RWPE1 (cell line): ENCODE measurements around the gene TRABD2B.

Source experiments
- CTCF ChIA-PET: fragments of 350-600 bp; sonication (Branson Sonifier 250); formaldehyde crosslinking; extraction: SDS; loops from one replicate; lab custom pipeline; 2021; lab: Yijun Ruan, JAX
- POLR2A ChIA-PET: fragments of 400-600 bp; formaldehyde crosslinking; extraction: SDS; loops from one replicate; lab custom pipeline; 2020; ENCODE audit warnings: antibody characterized with exemption; ENCODE audit not compliant: low non-redundant PET; lab: Yijun Ruan, JAX
- DNase-seq: peaks from one replicate; pipeline ENCODE4 v3.0.0; 2012; ENCODE audit warnings: low spot score
- H3K27ac ChIP-seq: fragments of 450-650 bp; 2 replicates; pipeline ENCODE4 v1.5.1; 2017
- CTCF ChIP-seq: fragments of 450-650 bp; conservative IDR thresholded peaks from 2 replicates; pipeline ENCODE4 v1.5.1; 2017; ENCODE audit warnings: low read depth, mild to moderate bottlenecking

The TRABD2B gene

DNA sequence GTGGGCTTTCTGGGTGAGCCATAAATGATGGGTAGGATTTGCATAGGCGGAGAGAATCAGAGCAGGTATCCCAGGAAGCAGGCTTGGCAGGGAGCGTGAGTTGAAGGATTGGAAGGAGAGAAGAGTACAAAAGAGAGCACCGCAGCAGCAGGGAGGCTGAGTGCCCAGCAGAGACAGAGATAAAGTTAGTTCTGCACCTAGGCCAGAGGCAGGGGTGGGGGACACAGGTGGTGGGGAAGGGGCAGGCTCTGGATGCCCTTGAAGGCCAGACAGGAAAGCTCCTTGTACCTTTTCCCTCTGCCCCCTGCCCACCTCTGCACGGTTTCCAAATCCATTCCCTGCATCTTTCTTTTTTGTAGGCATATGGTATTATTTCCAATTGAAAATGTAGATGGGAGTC lies 33.0 kb upstream of the TRABD2B start:
- DNase-seq, result no peak
- TF ChIP-seq CTCF, result no peak
- CTCF ChIA-PET, result no interaction called here
- no peak overlapping the region for H3K27ac ChIP-seq
- POLR2A ChIA-PET, result no interaction called here

- no peak for TF ChIP-seq CTCF
- H3K27ac ChIP-seq, result no peak overlapping the region
- no peak for DNase-seq
- ChIA-PET POLR2A (no interaction called here), CTCF (interaction anchor here (0.6 to 0.7 kb wide), 2 partner anchors 13 to 19 kb away, joined by 4 read pairs; no protein-coding TSS in a partner anchor)
Observed at GRCh38 chr1:48028218-48029069, 31.3 kb upstream of the TRABD2B start.

DNA sequence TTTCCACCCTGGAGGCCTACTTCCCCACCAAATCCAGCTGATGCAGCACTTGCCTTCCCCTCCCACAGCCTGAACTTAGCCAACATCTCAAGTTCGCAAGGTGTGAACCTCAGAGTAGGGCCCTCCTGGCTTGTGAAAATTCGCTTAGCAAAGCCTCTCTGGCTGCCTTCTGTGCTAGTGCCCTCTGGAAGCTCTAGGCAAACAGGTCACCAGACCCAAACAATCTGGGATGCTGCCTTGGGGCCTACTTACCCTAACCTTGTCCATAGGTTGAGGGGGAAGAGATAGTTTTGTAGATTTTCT lies 30.3 kb upstream of the TRABD2B start:
- ChIA-PET CTCF (no interaction called here), POLR2A (no interaction called here)
- DNase-seq, result no peak
- TF ChIP-seq CTCF, result no peak
- H3K27ac ChIP-seq, result no peak overlapping the region

DNA sequence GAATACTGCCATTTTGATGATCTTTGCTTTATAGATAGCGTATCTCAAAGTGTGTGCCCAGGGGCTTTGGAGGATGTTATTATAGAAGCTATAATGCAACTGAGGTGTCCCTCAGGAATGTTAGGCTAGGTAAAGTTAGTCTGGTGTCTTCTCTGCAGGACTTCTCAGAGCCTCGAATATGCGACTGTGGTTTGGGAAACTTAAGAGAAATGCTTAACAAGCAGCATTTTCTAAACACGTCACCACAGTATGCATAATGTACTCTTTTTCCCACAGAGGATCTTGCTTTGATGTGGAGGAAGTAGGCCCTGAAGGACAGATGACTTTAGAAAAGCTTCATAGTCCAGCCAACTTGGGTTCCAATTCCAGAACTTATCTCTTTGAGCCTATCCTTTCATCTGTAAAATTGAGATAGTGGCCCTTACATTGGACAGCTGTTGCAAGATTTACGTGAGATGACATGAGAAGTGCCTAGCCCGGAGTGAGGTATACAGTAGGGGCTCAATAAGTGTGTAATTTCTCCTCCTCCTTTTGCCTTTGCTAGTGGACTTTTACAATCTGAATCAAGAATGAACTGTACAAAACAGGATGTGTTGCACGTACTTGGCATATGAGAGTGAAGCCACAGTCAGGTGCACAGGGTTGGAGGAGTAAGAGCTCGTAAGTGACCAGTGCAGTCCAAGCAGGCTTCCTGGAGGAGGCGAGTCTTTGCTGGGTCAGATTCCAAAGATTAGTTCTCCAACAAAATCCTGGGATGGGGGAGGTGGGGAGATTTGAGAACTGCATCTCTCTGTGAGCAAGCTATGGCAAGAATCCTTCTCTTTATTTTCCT lies 29.7 kb upstream of the TRABD2B start:
- POLR2A ChIA-PET, result no interaction called here
- TF ChIP-seq CTCF, result no peak
- H3K27ac ChIP-seq, result no peak overlapping the region
- CTCF ChIA-PET, result interaction anchor here (0.6 to 1.1 kb wide), 2 partner anchors 29 to 691 kb away, joined by 4 to 5 read pairs; partner anchors contain the start of gene TRABD2B
- no peak for DNase-seq

GRCh38 chr1:48026275-48026674 lies 29.1 kb upstream of the TRABD2B start:
- no peak overlapping the region for H3K27ac ChIP-seq
- ChIA-PET CTCF (interaction anchor here (0.6 to 1.1 kb wide), 2 partner anchors 29 to 690 kb away, joined by 4 to 5 read pairs; partner anchors contain the start of gene TRABD2B), POLR2A (no interaction called here)
- DNase-seq, result peak; percentile 57
- TF ChIP-seq CTCF, result no peak

DNA sequence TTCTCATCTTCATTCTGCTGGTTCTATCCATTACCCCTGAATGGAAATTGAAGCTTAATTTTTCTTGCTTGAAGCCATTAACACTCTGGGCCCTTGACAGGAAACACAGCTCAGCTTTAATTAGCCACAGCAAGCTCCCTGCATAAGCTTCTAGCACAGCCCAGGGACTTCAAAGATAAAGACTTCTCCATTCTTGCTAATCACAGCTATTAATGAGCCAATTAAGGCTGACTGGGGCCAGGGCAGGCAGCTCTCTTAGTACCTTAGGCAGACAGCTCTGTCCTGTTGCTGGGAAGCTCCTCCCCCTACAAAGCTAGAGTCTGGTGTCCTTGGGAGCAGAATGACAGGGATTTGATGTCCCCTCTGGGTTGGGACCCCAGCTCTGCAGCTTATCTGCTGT lies 27.9 kb upstream of the TRABD2B start:
- H3K27ac ChIP-seq, result peak overlapping the region; percentile 16; the same call in 1 of the 2 replicates
- DNase-seq, result no peak
- TF ChIP-seq CTCF, result no peak
- POLR2A ChIA-PET, result no interaction called here
- CTCF ChIA-PET, result interaction anchor here (1.3 kb wide), 1 partner anchor 17 kb away, joined by 3 read pairs; no protein-coding TSS in a partner anchor
